ENCODE data around the gene ECSIT.
A peak's percentile ranks its signal among the peaks of the same experiment; 100 is the strongest.
"Not testable (repeated sequence)": the region's sequence is repeated elsewhere in the genome, so short reads cannot be mapped to it uniquely, and the experiment has no call there.

Gene ECSIT, protein sequence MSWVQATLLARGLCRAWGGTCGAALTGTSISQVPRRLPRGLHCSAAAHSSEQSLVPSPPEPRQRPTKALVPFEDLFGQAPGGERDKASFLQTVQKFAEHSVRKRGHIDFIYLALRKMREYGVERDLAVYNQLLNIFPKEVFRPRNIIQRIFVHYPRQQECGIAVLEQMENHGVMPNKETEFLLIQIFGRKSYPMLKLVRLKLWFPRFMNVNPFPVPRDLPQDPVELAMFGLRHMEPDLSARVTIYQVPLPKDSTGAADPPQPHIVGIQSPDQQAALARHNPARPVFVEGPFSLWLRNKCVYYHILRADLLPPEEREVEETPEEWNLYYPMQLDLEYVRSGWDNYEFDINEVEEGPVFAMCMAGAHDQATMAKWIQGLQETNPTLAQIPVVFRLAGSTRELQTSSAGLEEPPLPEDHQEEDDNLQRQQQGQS

DNA sequence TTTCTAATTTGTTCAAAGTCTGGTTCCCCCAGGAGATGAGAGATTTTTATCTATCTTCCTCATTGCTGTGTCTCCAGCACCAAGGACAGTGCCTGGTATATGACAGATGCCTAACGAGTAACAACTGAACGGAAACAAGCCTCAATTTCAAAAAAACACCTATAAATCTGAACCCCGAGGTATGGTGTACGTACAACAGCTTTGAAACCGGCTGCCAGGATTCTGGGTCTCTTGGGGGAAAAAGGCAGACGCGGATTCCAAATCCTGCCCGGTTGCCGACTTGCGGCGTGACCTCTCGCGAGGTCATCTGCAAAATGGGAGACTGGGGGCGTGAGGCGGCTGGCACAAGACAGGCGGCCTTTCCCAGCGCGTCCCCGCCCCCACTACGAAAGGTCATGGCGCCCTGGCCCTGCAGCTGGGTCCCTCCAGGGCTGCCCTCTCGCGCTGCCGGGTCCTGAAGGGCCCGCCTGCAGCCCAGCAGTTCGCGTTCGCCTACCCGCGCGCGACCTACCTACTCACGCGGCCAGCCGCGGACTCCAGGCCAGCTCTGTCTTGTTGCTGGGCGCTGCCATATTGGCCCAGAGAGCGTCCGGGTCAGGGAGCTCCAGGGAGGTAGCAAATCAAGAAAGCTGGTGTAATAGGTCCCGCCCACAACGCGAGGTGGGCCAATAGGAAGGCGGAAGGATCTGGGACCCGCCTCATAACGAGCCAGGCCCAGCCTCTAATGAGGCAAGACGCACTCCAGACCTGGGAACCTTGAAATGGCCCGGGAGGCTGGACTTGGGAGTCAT lies at the start of gene ECSIT:
ECSIT (minus strand) TSS at position 584 of the 791 bp plus-strand sequence. CDS start 9,964 bp downstream, outside the sequence.
- DNase-seq (peak; percentile 94), ATAC-seq (peak; percentile 96)

GRCh38 chr19:11577451-11578257 lies 48.7 kb upstream of the ECSIT start, which contains the start of gene ACP5:
TSS of gene ACP5 (minus strand) at chr19:11577645. CDS start at chr19:11577317, 328 bp downstream.
- DNase-seq (no peak), ATAC-seq (no peak)

DNA sequence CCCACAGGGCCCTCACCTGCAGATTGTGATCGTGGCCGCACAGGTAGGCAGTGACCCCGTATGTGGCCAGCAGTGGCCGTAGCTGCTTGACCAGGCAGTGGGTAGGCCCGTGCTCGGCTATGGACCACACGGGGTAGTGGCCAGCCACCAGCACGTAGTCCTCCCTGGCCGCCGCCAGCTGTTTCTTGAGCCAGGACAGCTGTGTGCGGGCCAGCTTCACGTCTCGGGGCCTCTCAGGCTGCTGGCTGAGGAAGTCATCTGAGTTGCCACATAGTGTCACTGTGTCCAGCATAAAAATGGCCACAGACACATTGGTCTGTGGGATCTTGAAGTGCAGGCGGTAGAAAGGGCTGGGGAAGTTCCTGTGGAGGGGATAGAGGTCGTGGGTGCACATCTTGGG lies 47.3 kb upstream of the ECSIT start:
- ATAC-seq: no peak
- no peak for DNase-seq

- ATAC-seq (peak; percentile 28), DNase-seq (no peak)
Observed at GRCh38 chr19:11574689-11575088, 45.8 kb upstream of the ECSIT start.

- DNase-seq, ATAC-seq: not testable (repeated sequence)
Observed at GRCh38 chr19:11573763-11574162, 44.8 kb upstream of the ECSIT start.

GRCh38 chr19:11573354-11573753 lies 44.4 kb upstream of the ECSIT start:
- ATAC-seq, DNase-seq: not testable (repeated sequence)

- no peak for ATAC-seq
- no peak for DNase-seq
Observed at GRCh38 chr19:11570039-11570462, 41.1 kb upstream of the ECSIT start.

GRCh38 chr19:11566164-11566563 lies 37.2 kb upstream of the ECSIT start:
- no peak for ATAC-seq

GRCh38 chr19:11565649-11565980 lies 36.7 kb upstream of the ECSIT start:
- ATAC-seq, DNase-seq: not testable (repeated sequence)

More at GRCh38 chr19:11566164-11566563, 37.2 kb upstream of the ECSIT start:
- DNase-seq: no peak

DNA sequence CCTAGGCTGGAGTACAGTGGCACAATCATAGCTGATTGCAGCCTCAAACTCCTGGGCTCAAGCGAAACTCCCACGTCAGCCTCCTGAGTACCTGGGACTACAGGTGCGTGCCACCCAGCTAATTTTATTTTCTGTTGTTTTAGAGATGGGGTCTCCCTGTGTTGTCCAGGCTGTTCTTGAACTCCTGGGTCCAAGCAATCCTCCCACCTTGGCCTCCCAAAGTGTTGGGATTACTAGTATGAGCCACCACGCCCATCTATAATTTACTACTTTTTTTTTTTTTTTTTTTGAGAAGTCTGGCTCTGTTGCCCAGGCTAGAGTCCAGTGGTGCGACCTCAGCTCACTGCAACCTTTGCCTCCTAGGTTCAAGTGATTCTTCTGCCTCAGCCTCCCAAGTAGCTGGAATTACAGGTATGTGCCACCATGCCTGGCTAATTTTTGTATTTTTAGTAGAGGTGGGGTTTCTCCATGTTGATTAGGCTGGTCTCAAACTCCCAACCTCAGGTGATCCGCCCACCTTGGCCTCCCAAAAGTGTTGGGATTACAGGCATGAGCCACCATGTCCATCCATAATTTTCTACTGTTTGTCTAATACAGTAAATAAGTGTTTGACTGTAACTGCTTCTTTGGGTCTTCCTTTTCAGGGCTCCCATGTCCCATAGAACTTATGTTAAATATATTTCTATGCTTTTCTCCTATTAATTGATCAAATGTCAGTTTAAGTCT lies 35.3 kb upstream of the ECSIT start:
- DNase-seq, ATAC-seq: not testable (repeated sequence)

DNA sequence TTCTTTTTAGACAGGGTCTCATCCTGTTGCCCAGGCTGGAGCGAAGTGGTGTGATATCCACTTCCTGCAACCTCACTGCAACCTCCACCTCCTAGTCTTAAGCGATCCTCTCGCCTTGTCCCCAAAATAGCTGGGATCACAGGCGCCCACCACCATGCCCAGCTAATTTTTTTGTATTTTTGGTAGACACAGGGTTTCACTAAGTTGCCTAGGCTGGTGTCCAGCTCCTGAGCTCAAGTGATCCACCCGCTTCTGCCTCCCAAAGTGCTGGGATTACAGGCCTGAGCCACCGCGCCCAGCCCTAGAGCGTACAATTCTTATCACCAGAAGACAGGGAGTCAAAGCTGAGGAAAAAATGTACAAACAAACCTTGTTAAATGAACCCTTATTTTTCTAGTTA lies 34.6 kb upstream of the ECSIT start:
- DNase-seq (no peak), ATAC-seq (no peak)

- ATAC-seq (peak; percentile 65), DNase-seq (peak; percentile 70)
Observed at GRCh38 chr19:11560404-11561051, 31.6 kb upstream of the ECSIT start.

DNA sequence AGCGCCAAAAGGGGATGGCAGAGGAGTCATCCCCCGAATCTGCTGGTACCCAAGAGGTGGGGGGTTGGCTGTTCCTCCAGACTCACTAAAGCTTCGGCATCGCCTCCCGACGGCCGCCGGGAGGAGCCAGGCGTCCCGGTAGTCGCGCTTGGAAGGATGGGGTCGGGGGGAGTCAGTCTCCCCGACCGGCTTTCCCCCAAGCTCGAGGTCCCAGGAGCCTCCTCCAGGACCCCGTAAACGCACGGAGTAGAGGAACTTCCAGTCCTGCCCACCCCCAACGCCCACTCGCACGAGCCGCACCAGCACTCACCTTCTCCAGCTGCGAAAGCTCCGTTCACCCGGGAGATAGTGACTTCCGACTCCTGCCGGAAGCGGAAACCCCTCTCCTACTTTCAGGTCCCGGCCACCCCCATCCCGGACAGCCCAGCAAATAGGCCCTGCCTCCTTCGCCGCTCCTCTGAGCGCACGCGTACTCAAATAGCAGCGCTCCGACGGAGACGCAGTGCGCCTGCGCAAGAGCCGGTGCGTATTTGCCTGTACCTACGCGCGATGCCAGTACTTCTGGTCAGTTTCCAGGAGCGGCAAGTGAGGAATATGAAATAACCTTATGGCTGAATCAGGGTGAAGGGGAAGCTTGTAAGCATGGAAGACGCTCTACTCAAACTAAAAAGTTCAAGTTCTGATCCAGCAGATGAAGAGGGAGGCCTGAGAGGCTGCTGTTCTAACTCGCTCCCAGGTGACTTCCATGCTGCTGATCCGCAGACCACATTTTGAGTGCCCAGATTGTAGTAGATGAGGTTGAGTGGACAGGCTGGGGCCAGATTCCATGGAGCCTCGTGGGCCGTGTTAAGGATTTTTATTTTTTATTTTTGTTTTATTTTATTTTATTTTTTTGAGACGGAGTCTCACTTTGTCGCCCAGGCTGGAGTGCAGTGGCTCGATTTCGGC lies 30.2 kb upstream of the ECSIT start, which contains the start of gene ELOF1:
ELOF1 (minus strand) TSS at position 350 of the 948 bp plus-strand sequence. CDS start 4,883 bp downstream, outside the sequence.
- ATAC-seq: peak; percentile 97
- peak; percentile 97 for DNase-seq

DNA sequence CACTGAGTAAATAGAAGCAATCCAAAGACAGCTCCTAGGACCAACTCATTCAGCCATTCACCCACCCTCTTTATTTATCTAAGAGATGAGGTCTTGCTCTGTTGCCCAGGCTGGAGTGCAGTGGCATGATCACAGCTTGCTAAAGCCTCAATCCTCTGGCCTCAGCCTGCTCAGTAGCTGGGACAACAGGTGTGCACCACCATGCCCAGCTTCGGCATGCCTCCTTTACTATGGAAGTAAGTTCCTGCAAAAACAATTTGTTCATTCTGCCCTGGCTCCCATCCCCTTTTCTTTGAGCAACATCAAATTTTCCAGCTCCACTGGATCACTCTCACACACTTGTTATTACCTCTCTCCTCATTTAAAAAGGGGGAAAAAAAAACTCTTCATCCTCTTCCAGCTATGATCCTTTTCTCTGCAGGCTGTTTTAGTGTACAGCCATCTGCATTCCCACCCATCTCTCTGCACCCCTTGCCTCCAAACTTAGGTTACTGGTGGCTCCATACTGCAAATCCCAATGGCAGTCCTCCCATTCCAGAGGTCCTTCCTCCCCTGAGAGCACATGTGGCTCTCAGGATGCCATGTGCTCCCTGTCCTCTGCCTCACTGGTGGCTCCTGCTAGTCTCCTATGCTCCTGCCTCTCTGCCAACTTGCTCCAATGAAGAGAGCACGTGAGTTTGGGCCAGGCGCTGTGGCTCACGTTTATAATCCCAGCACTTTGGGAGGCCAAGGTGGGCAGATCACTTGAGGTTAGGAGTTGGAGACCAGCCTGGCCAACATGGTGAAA lies 27.9 kb upstream of the ECSIT start:
- DNase-seq: no peak
- no peak for ATAC-seq

GRCh38 chr19:11555246-11555645 lies 26.3 kb upstream of the ECSIT start:
- DNase-seq: no peak
- no peak for ATAC-seq

- no peak for ATAC-seq
- DNase-seq: no peak
Observed at GRCh38 chr19:11554160-11554559, 25.2 kb upstream of the ECSIT start.

DNA sequence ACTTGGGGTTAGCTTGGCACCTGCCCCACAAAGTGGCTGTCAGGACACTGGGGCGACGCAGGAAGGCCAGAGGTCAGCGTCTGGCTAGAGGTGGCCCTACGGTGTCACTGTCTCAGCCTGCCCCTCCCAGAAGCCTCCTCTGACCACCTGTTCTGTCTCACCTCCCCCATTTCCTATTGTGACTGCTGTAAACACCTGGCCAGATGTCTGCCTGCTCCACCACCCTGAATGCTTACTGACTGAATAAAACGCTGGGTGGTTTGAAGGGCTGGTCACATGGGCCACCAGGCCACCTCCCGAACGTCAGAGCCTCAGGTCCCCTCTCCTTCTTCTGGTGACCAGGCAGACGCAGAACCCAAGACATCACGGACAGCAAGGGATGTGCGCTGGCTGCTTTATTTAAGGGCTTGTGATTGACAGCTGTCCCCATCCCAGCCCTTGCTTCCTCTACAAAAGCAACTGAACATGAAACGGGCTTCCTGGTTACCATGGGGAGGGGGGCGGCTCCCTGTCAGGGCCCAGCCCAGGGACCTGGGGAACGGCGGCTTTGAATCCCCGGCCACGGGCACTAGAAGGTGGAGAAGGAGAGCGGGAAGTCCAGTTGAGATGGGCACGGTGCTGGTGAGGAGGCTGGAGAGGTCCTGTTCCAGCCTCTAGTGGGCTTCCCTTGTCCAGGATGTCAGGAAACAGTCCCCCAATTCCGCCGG lies 23.9 kb upstream of the ECSIT start:
- no peak for ATAC-seq
- DNase-seq: no peak

GRCh38 chr19:11551603-11552235 lies 22.8 kb upstream of the ECSIT start:
- ATAC-seq: no peak
- no peak for DNase-seq
